CD4-positive, alpha-beta memory T cell (primary cell): Measurements from ENCODE around the gene RAD21L1. TPM values are rescaled to one million over a fixed set of nuclear protein-coding genes. Genes with fewer than 3 reads are reported as not detected.

ENCODE experiments used
- CTCF ChIA-PET: fragments of 350-600 bp; sonication (Branson Sonifier 250); formaldehyde crosslinking; loops from one replicate; lab custom pipeline; 2021; ENCODE audit warnings: inconsistent platforms; ENCODE audit not compliant: partially characterized antibody; lab: Charles Lee
- POLR2A ChIA-PET: fragments of 350-600 bp; sonication (Branson Sonifier 250); formaldehyde crosslinking; loops from one replicate; lab custom pipeline; 2021; ENCODE audit not compliant: partially characterized antibody; lab: Charles Lee
- DNase-seq, 5 donors: peaks; one replicate each; pipeline versions ENCODE4 v3.0.0 to v3.0.0-alpha.2; 2020 to 2022; ENCODE audit warnings: mixed read lengths in 1 of 5
- H3K27ac ChIP-seq: one replicate; pipeline ENCODE4 v1.7.0; 2013; ENCODE audit warnings: low read depth, low read length
- H3K27me3 ChIP-seq: 2 replicates; pipeline ENCODE4 v1.7.0; 2013; ENCODE audit warnings: mild to moderate bottlenecking, low read length, moderate library complexity; ENCODE audit not compliant: insufficient read depth
- H3K36me3 ChIP-seq: 2 replicates; pipeline ENCODE4 v1.7.0; 2013; ENCODE audit warnings: mild to moderate bottlenecking, low read length, moderate library complexity; ENCODE audit not compliant: insufficient read depth
- H3K4me1 ChIP-seq: 2 replicates; pipeline ENCODE4 v1.7.0; 2013; ENCODE audit warnings: mild to moderate bottlenecking, low read length, moderate library complexity; ENCODE audit not compliant: insufficient read depth
- H3K4me3 ChIP-seq, 2 donors: one replicate each; pipeline ENCODE4 v1.7.0; 2013; ENCODE audit warnings: low read length in 2 of 2, mild to moderate bottlenecking in 1 of 2
- H3K9me3 ChIP-seq, 2 donors: one replicate each; pipeline ENCODE4 v1.7.0; 2013; ENCODE audit warnings: low read length in 2 of 2, control low read depth in 1 of 2; ENCODE audit not compliant: control insufficient read depth in 1 of 2
- H3K27ac Mint-ChIP-seq, 7 donors: one replicate each; pipeline ENCODE4 v1.8.0; 2020 to 2021; ENCODE audit warnings: mixed read lengths in 7 of 7, mild to moderate bottlenecking in 6 of 7, inconsistent platforms in 3 of 7, moderate library complexity in 3 of 7
- H3K27me3 Mint-ChIP-seq, 2 donors: one replicate each; pipeline ENCODE4 v1.8.0; 2020 to 2021; ENCODE audit warnings: mixed read lengths in 2 of 2
- H3K36me3 Mint-ChIP-seq, 2 donors: one replicate each; pipeline ENCODE4 v1.8.0; 2020 to 2021; ENCODE audit warnings: mixed read lengths in 2 of 2, inconsistent platforms in 1 of 2, mild to moderate bottlenecking in 1 of 2
- H3K4me1 Mint-ChIP-seq, 4 donors: one replicate each; pipeline ENCODE4 v1.8.0; 2020 to 2021; ENCODE audit warnings: mixed read lengths in 4 of 4, mild to moderate bottlenecking in 1 of 4
- H3K4me3 Mint-ChIP-seq, 8 donors: one replicate each; pipeline ENCODE4 v1.8.0; 2020 to 2021; ENCODE audit warnings: mixed read lengths in 8 of 8, mild to moderate bottlenecking in 7 of 8, moderate library complexity in 6 of 8, inconsistent platforms in 3 of 8
- H3K9me3 Mint-ChIP-seq, 8 donors: one replicate each; pipeline ENCODE4 v1.8.0; 2020 to 2021; ENCODE audit warnings: mixed read lengths in 8 of 8, mild to moderate bottlenecking in 5 of 8, inconsistent platforms in 3 of 8, moderate library complexity in 1 of 8
- intact Hi-C: fragments of 100-400 bp; cut with micrococcal nuclease; formaldehyde crosslinking; loops from one replicate; pipeline ENCODE4 v1.15.1; 2023
- polyA plus RNA-seq, 2 donors: library from polyadenylated mRNA; unstranded; fragments of 300-500 nt; fragmentation: Illumina TruSeq; gene quantifications; one replicate each; pipeline ENCODE4 v1.2.3, GENCODE V29; 2021
- total RNA-seq, 2 experiments: library from RNA; stranded (reverse); gene quantifications; one replicate each; pipeline ENCODE4 v1.2.3, GENCODE V29; 2021

Gene RAD21L1
- total and polyA plus RNA-seq, 4 experiments from 2014 or later, result 0.78 TPM; not detected in 3

DNA sequence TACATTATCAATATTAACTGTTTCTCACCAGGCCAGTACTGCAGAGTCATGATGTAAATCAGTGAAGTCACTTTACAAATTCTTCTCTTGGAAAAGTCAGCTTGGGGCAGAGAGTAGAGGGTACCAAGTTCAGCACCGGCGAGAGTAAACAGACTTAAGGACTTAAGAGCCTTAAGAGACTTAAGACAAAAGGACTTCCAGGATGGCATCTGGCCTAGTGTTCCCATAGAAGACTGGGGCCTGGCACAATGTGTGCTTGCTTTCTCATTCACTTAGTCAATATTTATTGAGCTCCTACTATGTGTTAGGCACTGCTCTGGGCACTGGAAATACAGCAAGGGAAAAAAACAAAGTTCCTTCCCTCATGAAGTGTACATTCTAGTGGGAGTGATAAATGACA is 38.9 kb downstream of the RAD21L1 start:
- peaks cover 23 to 53% (median 39%) of the 10 kb centered on the region in 4 donors for H3K4me1 Mint-ChIP-seq
- Histone ChIP-seq H3K4me1 (peaks cover 36% of the 10 kb centered on the region), H3K27ac (no peak overlapping the region), H3K4me3 (no peak overlapping the region), H3K9me3 (no peaks in the 10 kb centered on the region), H3K27me3 (peaks cover 5% of the 10 kb centered on the region), H3K36me3 (no peaks in the 10 kb centered on the region)
- H3K9me3 Mint-ChIP-seq, result peaks cover 0 to 2% (median 0%) of the 10 kb centered on the region in 8 donors
- DNase-seq, result no peak
- no peaks in the 10 kb centered on the region for H3K36me3 Mint-ChIP-seq
- peaks cover 2 to 4% of the 10 kb centered on the region in 2 donors for H3K27me3 Mint-ChIP-seq
- intact Hi-C loops, result loop anchor here (5.0 kb wide), 1 partner anchor 38 kb away; no protein-coding TSS in a partner anchor
- H3K4me3 Mint-ChIP-seq, result peak overlapping the region in 6 of 8 donors; percentile 64 to 93 (median 78)
- CTCF ChIA-PET, result no interaction called here
- peak overlapping the region; percentile 82 to 99 (median 96) for H3K27ac Mint-ChIP-seq
- POLR2A ChIA-PET, result no interaction called here

DNA sequence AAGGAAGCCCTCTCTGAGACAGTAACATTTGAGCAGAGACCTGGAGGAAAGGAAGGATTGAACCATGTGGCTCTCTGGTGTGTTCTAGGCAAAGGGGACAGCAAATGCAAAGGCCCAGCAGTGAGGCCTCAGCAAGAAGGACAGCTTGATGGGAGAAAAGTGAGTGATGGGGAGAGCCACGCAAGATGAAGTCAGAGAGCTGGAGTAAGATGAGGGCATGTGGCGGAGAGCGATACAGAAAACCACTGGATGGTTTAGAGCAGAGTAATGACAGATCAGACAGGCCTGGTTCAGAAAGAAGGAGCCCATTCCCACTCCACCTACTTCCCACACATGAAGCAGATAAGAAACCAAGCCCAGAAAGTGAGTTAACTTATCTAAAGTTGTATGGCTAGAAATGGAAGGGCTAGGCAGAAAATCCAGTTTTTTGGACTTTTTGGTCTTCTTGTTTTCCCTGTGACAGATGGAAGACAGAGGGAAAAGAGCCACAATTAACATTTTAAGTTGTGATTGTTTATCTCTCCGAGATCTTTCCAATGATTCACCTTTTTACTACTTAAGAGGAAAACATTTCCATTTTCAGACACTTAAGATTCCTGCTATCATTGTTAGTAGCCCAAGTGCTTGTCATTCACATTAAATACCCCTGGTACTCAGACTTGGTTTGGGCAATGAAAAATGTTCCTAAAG is 39.5 kb downstream of the RAD21L1 start:
- no peak for DNase-seq
- Mint-ChIP-seq H3K27me3 (peaks cover 2 to 4% of the 10 kb centered on the region in 2 donors), H3K9me3 (peaks cover 0 to 2% (median 0%) of the 10 kb centered on the region in 8 donors), H3K4me3 (peak overlapping the region; percentile 86 to 96 (median 92)), H3K36me3 (no peaks in the 10 kb centered on the region), H3K27ac (peak overlapping the region; percentile 88 to 99 (median 96)), H3K4me1 (peaks cover 23 to 53% (median 39%) of the 10 kb centered on the region in 4 donors)
- Histone ChIP-seq H3K27me3 (peaks cover 5% of the 10 kb centered on the region), H3K4me3 (peak overlapping the region; percentile 43 to 58), H3K36me3 (no peaks in the 10 kb centered on the region), H3K27ac (peak overlapping the region; percentile 65), H3K9me3 (no peaks in the 10 kb centered on the region), H3K4me1 (peaks cover 36% of the 10 kb centered on the region)
- ChIA-PET POLR2A (interaction anchor here (0.8 to 1.8 kb wide), 7 partner anchors 8 to 170 kb away, joined by 3 to 9 read pairs (median 5); partner anchors contain the start of genes PSMF1 and RAD21L1), CTCF (interaction anchor here (1.1 kb wide), 1 partner anchor 202 kb away, joined by 3 read pairs; no protein-coding TSS in a partner anchor)
- intact Hi-C loops, result loop anchor here (5.0 kb wide), 1 partner anchor 37 kb away; no protein-coding TSS in a partner anchor

DNA sequence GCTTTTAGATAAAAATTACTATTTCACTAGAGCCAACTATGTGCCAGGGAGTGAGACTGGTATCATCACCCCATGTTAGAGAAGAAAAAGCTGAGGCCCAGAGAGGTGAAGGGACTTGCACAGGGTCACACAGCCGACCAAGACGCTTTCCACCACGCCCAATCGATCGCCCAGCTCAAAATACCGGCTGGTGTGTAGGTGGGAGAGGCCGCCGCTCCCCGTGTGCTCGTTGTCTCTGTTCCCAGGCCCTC is 40.0 kb downstream of the RAD21L1 start:
- H3K4me1 Mint-ChIP-seq, result peaks cover 23 to 53% (median 39%) of the 10 kb centered on the region in 4 donors
- H3K36me3 Mint-ChIP-seq, result no peaks in the 10 kb centered on the region
- peaks cover 0 to 2% (median 0%) of the 10 kb centered on the region in 8 donors for H3K9me3 Mint-ChIP-seq
- Histone ChIP-seq H3K27ac (peak overlapping the region; percentile 65), H3K27me3 (peaks cover 5% of the 10 kb centered on the region), H3K9me3 (no peaks in the 10 kb centered on the region), H3K36me3 (no peaks in the 10 kb centered on the region), H3K4me1 (peaks cover 36% of the 10 kb centered on the region), H3K4me3 (peak overlapping the region; percentile 43 to 58)
- H3K27me3 Mint-ChIP-seq, result peaks cover 1 to 2% of the 10 kb centered on the region in 2 donors
- DNase-seq, result no peak
- CTCF ChIA-PET, result interaction anchor here (1.1 kb wide), 1 partner anchor 201 kb away, joined by 3 read pairs; no protein-coding TSS in a partner anchor
- H3K4me3 Mint-ChIP-seq, result peak overlapping the region; percentile 86 to 96 (median 92)
- intact Hi-C loops, result loop anchor here (1.0 to 5.0 kb wide), 3 partner anchors 20 to 39 kb away; partner anchors contain the start of gene RAD21L1
- POLR2A ChIA-PET, result interaction anchor here (0.6 to 1.8 kb wide), 8 partner anchors 9 to 170 kb away, joined by 3 to 9 read pairs (median 4); partner anchors contain the start of genes PSMF1 and RAD21L1
- H3K27ac Mint-ChIP-seq, result peak overlapping the region; percentile 88 to 99 (median 96)

DNA sequence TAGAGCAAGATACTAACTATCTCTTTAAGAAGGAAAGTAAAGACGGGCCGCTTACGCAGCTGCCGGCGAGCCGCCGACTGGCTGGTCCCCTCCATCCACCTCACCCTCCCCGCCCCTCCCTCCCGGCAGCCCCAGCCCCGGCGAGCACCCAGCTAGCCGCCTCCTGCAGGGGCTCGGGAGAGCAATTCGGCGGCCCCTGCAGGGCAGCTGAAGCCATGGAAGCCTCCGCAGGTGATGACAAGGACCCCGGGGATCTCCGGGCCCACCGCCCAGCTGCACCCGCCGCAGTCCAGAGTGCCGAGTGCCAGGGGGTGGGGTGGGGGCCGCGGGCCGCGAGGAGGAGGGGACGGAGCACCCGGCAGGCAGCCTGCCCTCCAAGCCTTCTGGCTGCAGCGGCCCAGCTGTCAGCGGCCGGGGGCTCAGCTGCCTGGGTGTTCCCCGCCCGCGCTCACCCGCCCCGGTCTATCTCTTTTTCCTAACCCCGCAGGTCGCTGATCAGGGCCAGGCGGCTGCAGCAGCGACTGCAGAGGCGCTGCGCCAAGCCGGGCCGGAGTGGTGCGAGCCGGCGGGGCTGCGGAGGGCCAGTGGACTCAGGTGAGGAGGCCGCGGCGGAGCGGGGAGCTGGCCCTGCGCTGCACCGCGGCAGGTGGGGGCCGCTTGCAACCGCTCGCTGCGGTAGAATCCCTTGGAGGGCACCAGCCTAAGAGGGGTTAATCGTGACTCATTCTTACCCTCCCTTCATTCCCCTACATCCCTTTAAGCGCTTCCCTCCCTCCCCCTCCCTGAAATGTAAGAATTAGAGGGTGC is 40.5 kb downstream of the RAD21L1 start, which contains the start of gene SNPH:
SNPH (plus strand) TSS at position 128 of the 807 bp plus-strand sequence. CDS start 29,946 bp downstream, outside the sequence.
- no peaks in the 10 kb centered on the region for H3K36me3 Mint-ChIP-seq
- peak within 1 kb of the TSS; percentile 86 to 96 (median 92) for H3K4me3 Mint-ChIP-seq
- Histone ChIP-seq H3K27ac (peak within 1 kb of the TSS; percentile 65), H3K4me3 (peak within 1 kb of the TSS; percentile 43 to 58), H3K4me1 (peaks cover 36% of the 10 kb centered on the region), H3K9me3 (no peaks in the 10 kb centered on the region), H3K36me3 (no peaks in the 10 kb centered on the region), H3K27me3 (peaks cover 4% of the 10 kb centered on the region)
- no peaks in the 10 kb centered on the region for H3K27me3 Mint-ChIP-seq
- intact Hi-C loops, result loop anchor here (1.0 to 5.0 kb wide), 3 partner anchors 20 to 40 kb away; partner anchors contain the start of gene RAD21L1
- CTCF ChIA-PET, result interaction anchor here (1.0 to 1.1 kb wide), 2 partner anchors 32 to 201 kb away, joined by 3 read pairs; no protein-coding TSS in a partner anchor
- H3K27ac Mint-ChIP-seq, result peak within 1 kb of the TSS; percentile 88 to 99 (median 96)
- peaks cover 0 to 2% (median 0%) of the 10 kb centered on the region in 8 donors for H3K9me3 Mint-ChIP-seq
- DNase-seq, result peak; percentile 67 to 84 (median 72)
- POLR2A ChIA-PET, result interaction anchor here (0.6 to 1.8 kb wide), 11 partner anchors 9 to 169 kb away, joined by 3 to 9 read pairs (median 3); partner anchors contain the start of genes PSMF1 and RAD21L1
- peaks cover 23 to 53% (median 39%) of the 10 kb centered on the region in 4 donors for H3K4me1 Mint-ChIP-seq

DNA sequence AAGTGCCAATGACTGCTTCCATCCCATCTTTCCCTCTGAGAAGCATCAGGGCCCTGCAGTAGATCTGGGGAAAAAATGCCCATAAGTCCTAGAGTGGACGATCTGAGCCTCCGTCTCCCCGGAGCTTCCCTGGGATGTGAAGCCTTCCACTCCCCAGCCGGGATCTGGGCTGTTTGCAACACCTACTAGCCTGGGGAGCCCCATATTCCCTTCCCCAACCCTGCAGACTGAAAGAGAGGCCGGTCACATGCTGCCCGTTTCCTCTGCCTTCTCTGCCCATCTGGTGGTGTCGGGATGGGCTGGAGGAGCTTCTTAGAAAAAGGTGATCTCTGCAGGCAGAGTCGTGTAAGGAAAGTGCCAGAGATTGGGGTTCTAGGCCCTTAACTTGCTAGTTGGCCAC is 41.3 kb downstream of the RAD21L1 start:
- H3K27me3 Mint-ChIP-seq, result no peaks in the 10 kb centered on the region
- H3K9me3 Mint-ChIP-seq, result peaks cover 0 to 2% (median 0%) of the 10 kb centered on the region in 8 donors
- Histone ChIP-seq H3K4me1 (peaks cover 36% of the 10 kb centered on the region), H3K4me3 (peak overlapping the region in 1 of 2 donors; percentile 58), H3K36me3 (no peaks in the 10 kb centered on the region), H3K27me3 (no peaks in the 10 kb centered on the region), H3K9me3 (no peaks in the 10 kb centered on the region), H3K27ac (peak overlapping the region; percentile 65)
- H3K36me3 Mint-ChIP-seq, result no peaks in the 10 kb centered on the region
- H3K4me3 Mint-ChIP-seq, result peak overlapping the region; percentile 76 to 92 (median 78)
- CTCF ChIA-PET, result interaction anchor here (0.6 to 1.0 kb wide), 2 partner anchors 13 to 31 kb away, joined by 3 to 4 read pairs; no protein-coding TSS in a partner anchor
- POLR2A ChIA-PET, result interaction anchor here (0.6 to 1.8 kb wide), 5 partner anchors 8 to 149 kb away, joined by 3 to 8 read pairs (median 3); partner anchors contain the start of gene PSMF1
- peak overlapping the region; percentile 44 to 77 (median 67) for H3K27ac Mint-ChIP-seq
- no peak for DNase-seq
- intact Hi-C loops, result loop anchor here (2.0 to 5.0 kb wide), 2 partner anchors 35 to 40 kb away; partner anchors contain the start of gene RAD21L1
- peaks cover 22 to 53% (median 40%) of the 10 kb centered on the region in 4 donors for H3K4me1 Mint-ChIP-seq

DNA sequence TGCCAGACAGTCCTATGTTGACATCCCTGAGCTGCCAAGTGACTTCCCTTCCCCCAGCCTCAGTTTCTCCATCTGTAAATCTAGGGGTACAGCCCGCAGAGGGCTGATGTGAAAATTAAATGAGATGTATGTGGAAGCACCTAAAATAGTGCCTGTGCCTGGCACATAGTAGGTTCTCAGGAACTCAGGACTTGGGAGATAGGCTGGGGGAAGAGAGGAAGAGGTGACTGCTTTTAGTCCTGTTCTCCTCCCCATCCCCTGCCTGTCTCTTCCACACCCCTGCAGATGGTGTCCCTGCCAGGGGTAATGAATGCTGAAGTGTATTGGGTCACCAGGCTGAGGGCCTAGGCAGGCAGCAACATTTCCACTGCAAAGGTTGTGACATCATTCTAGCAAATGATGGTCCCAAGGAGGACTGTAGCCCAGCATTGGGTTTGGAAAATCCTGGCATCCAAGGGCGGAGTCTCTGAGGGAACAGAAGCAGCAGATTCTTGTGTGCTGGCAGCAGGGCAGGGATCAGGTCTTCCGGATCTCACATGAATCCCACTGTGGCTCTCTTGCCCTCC is 42.0 kb downstream of the RAD21L1 start:
- no peaks in the 10 kb centered on the region for H3K27me3 Mint-ChIP-seq
- DNase-seq, result no peak
- H3K4me3 Mint-ChIP-seq, result peak overlapping the region in 6 of 8 donors; percentile 77 to 92 (median 78)
- Histone ChIP-seq H3K36me3 (no peaks in the 10 kb centered on the region), H3K9me3 (no peaks in the 10 kb centered on the region), H3K27me3 (no peaks in the 10 kb centered on the region), H3K27ac (no peak overlapping the region), H3K4me3 (no peak overlapping the region), H3K4me1 (peaks cover 36% of the 10 kb centered on the region)
- intact Hi-C loops, result loop anchor here (2.0 to 5.0 kb wide), 2 partner anchors 34 to 41 kb away; partner anchors contain the start of gene RAD21L1
- H3K36me3 Mint-ChIP-seq, result no peaks in the 10 kb centered on the region
- H3K27ac Mint-ChIP-seq, result peak overlapping the region in 6 of 7 donors; percentile 17 to 76 (median 67)
- ChIA-PET CTCF (interaction anchor here (0.6 to 1.0 kb wide), 2 partner anchors 30 to 1944 kb away, joined by 3 read pairs; no protein-coding TSS in a partner anchor), POLR2A (interaction anchor here (1.5 kb wide), 1 partner anchor 14 kb away, joined by 5 read pairs; no protein-coding TSS in a partner anchor)
- H3K9me3 Mint-ChIP-seq, result no peaks in the 10 kb centered on the region
- peaks cover 20 to 53% (median 40%) of the 10 kb centered on the region in 4 donors for H3K4me1 Mint-ChIP-seq
